Measurements from ENCODE around the gene SLC27A5. TPM values are rescaled to one million over a fixed set of nuclear protein-coding genes. Genes with fewer than 3 reads are reported as not detected.
"Not testable (repeated sequence)": the region's sequence is repeated elsewhere in the genome, so short reads cannot be mapped to it uniquely, and the experiment has no call there.

The SLC27A5 gene
- total and polyA plus RNA-seq, 2 donors from 2014 or later, result 10.8 to 41.5 TPM

DNA sequence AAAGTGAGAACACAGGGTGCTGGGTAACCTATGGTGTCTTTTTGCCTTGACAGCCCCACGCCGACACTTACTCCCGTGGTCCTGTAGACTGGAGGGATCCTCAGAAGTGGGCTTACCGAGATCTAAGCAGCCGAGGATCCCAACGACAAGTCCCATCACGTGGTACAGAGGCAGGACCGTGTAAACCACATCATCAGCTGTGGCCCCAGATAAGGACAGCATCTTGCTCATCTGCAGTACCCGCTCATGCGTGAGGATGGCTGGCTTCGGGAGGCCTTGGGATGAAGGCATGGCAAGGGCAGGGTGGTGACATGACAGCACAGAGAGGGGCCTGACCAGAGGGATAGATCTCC lies 2.1 kb downstream of the SLC27A5 start:
- no peak overlapping the region for H3K27ac ChIP-seq (ENCODE audit: low read depth in 2 of 2, low read length in 2 of 2)
- H3K27me3 ChIP-seq (ENCODE audit: control insufficient read depth, insufficient read depth, low read length), result no peaks in the 10 kb centered on the region
- FAIRE-seq, result no peak
- intact Hi-C loops (cut with DNase I), result no loop called here
- no peak for DNase-seq
- no peak overlapping the region for H3K9ac ChIP-seq (ENCODE audit: low read length in 3 of 3)
- no peaks in the 10 kb centered on the region for H3K9me3 ChIP-seq (ENCODE audit: control insufficient read depth in 2 of 3, insufficient read depth in 1 of 3, low read length in 3 of 3)
- TF ChIP-seq, protein P1, sequence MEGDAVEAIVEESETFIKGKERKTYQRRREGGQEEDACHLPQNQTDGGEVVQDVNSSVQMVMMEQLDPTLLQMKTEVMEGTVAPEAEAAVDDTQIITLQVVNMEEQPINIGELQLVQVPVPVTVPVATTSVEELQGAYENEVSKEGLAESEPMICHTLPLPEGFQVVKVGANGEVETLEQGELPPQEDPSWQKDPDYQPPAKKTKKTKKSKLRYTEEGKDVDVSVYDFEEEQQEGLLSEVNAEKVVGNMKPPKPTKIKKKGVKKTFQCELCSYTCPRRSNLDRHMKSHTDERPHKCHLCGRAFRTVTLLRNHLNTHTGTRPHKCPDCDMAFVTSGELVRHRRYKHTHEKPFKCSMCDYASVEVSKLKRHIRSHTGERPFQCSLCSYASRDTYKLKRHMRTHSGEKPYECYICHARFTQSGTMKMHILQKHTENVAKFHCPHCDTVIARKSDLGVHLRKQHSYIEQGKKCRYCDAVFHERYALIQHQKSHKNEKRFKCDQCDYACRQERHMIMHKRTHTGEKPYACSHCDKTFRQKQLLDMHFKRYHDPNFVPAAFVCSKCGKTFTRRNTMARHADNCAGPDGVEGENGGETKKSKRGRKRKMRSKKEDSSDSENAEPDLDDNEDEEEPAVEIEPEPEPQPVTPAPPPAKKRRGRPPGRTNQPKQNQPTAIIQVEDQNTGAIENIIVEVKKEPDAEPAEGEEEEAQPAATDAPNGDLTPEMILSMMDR (IDR thresholded peaks at IDR 0.05; ENCODE audit: borderline replicate concordance, extremely low read depth, insufficient read depth), result no peak
- peaks cover 0 to 12% (median 0%) of the 10 kb centered on the region in 3 donors for H3K4me1 ChIP-seq (ENCODE audit: control insufficient read depth in 2 of 3, insufficient read depth in 2 of 3, low read depth in 1 of 3, low read length in 3 of 3)
- no peaks in the 10 kb centered on the region for H3K36me3 ChIP-seq (ENCODE audit: control insufficient read depth in 2 of 3, insufficient read depth in 3 of 3, low read length in 3 of 3)
- no peak overlapping the region for H3K4me3 ChIP-seq (ENCODE audit: low read length in 3 of 3)

DNA sequence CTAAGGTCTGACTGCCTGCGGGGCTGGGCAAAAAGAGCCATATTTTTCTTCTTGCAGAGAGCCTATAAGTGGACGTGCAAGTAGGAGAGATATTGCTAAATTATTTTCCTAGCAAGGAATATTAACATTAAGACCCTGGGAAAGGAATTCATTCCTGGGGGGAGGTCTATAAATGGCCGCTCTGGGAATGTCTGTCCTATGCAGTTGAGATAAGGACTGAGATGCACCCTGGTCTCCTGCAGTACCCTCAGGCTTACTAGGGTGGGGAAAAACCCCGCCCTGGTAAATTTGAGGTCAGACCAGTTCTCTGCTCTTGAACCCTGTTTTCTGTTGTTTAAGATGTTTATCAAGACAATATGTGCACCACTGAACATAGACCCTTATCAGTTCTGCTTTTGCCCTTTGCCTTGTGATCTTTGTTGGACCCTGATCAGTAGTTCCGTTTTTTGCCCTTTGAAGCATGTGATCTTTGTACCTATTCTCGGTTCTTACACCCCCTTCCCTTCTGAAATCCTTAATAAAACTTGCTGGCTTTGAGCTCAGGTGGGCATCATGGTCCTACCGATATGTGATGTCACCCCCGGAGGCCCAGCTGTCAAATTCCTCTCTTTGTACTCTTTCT lies 4.1 kb downstream of the SLC27A5 start:
- H3K36me3 ChIP-seq (ENCODE audit: control insufficient read depth in 2 of 3, insufficient read depth in 3 of 3, low read length in 3 of 3); H3K4me3 ChIP-seq (ENCODE audit: low read length in 3 of 3); H3K27me3 ChIP-seq (ENCODE audit: control insufficient read depth, insufficient read depth, low read length); H3K9ac ChIP-seq (ENCODE audit: low read length in 3 of 3); H3K9me3 ChIP-seq (ENCODE audit: control insufficient read depth in 2 of 3, insufficient read depth in 1 of 3, low read length in 3 of 3); FAIRE-seq; intact Hi-C loops (cut with DNase I); DNase-seq; H3K27ac ChIP-seq (ENCODE audit: low read depth in 2 of 2, low read length in 2 of 2); H3K4me1 ChIP-seq (ENCODE audit: control insufficient read depth in 2 of 3, insufficient read depth in 2 of 3, low read depth in 1 of 3, low read length in 3 of 3): not testable (repeated sequence)

DNA sequence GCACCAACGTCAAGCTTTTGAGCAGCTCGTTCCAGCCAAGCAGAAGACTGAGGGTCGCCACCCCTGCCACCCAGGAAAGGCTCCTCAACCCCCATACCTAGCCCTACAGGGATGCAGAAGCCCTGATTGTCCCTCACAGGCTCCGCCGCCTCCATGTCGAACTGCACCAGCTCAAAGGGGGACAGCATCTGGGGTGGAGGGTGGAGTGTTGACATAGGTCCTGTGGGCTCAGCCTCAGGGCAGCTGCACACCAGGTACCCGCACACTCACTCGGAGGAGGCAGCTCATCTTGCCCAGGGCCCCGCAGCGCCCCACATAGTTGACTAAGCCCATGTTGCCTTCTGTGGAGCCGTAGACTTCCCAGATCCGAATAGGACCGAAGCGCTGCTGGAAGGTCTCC lies 11.6 kb downstream of the SLC27A5 start:
- Histone ChIP-seq H3K4me1 (ENCODE audit: control insufficient read depth in 2 of 3, insufficient read depth in 2 of 3, low read depth in 1 of 3, low read length in 3 of 3) (peaks cover 0 to 20% (median 6%) of the 10 kb centered on the region in 3 donors), H3K27me3 (ENCODE audit: control insufficient read depth, insufficient read depth, low read length) (no peaks in the 10 kb centered on the region), H3K27ac (ENCODE audit: low read depth in 2 of 2, low read length in 2 of 2) (no peak overlapping the region), H3K9ac (ENCODE audit: low read length in 3 of 3) (peak overlapping the region in 1 of 3 donors; percentile 93), H3K9me3 (ENCODE audit: control insufficient read depth in 2 of 3, insufficient read depth in 1 of 3, low read length in 3 of 3) (no peaks in the 10 kb centered on the region), H3K4me3 (ENCODE audit: low read length in 3 of 3) (peak overlapping the region in 2 of 3 donors; percentile 90 to 97), H3K36me3 (ENCODE audit: control insufficient read depth in 2 of 3, insufficient read depth in 3 of 3, low read length in 3 of 3) (no peaks in the 10 kb centered on the region)
- FAIRE-seq (no peak), DNase-seq (no peak)
- TF ChIP-seq, protein P1 (IDR thresholded peaks at IDR 0.05; ENCODE audit: borderline replicate concordance, extremely low read depth, insufficient read depth), result no peak
- intact Hi-C loops (cut with DNase I), result no loop called here

DNA sequence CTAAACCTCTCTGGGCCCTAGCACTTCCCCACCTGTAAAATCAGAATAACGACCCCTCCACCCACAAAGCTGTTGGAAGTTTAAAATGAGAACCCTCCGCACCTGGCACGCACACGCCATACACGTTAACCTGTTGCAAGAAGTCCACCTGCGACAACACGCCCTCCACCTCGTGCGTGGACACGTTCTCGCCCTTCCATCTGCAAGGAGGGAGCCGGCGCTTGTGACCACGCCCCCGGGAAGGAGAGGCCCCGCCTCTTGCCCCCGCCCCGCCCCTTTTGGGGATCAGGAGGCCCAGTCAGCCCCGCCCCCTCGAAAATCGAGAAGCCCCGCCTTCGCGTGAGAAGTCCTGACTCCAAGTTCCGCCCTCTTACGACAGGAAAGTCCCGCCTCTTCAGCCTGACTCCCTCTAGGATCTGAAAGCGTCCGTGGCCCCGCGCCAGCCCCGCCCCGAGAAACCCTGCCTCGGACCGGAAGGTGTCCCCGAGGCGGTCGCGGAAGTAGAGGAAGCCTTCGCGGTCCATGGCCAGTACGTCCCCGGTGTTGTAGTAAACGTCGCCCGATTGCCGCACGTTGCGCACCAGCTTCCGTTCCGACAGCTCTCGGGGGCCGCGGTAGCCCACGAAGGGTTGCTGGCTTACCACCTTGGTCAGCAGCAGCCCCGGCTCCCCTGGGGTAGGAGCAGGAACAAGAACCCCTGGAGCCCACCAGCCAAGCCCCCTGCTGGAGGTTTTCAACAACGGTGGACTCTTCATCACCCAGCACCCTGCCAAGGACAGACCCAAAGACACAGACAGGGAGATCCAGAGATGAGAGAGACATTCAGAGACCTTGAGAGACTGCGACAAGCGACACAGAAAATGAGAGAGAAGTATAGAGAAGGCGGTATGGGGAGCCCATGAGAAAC lies 12.5 kb downstream of the SLC27A5 start:
- H3K9ac ChIP-seq (ENCODE audit: low read length in 3 of 3), result peak overlapping the region; percentile 37 to 93 (median 90)
- DNase-seq (peak; percentile 99 to 100 (median 100)), FAIRE-seq (peak; percentile 68)
- H3K4me1 ChIP-seq (ENCODE audit: control insufficient read depth in 2 of 3, insufficient read depth in 2 of 3, low read depth in 1 of 3, low read length in 3 of 3), result peaks cover 0 to 20% (median 6%) of the 10 kb centered on the region in 3 donors
- peak overlapping the region; percentile 81 to 82 for H3K27ac ChIP-seq (ENCODE audit: low read depth in 2 of 2, low read length in 2 of 2)
- no peaks in the 10 kb centered on the region for H3K36me3 ChIP-seq (ENCODE audit: control insufficient read depth in 2 of 3, insufficient read depth in 3 of 3, low read length in 3 of 3)
- intact Hi-C loops (cut with DNase I), result no loop called here
- H3K9me3 ChIP-seq (ENCODE audit: control insufficient read depth in 2 of 3, insufficient read depth in 1 of 3, low read length in 3 of 3), result no peaks in the 10 kb centered on the region
- no peaks in the 10 kb centered on the region for H3K27me3 ChIP-seq (ENCODE audit: control insufficient read depth, insufficient read depth, low read length)
- TF ChIP-seq, protein P1 (IDR thresholded peaks at IDR 0.05; ENCODE audit: borderline replicate concordance, extremely low read depth, insufficient read depth), result peak; percentile 3
- peak overlapping the region; percentile 72 to 97 (median 90) for H3K4me3 ChIP-seq (ENCODE audit: low read length in 3 of 3)

All from kidney (tissue), 14 donors.